Endometrial microvascular endothelial cells (primary cell): ENCODE data around the gene GDPD5. TPM values are rescaled to one million over a fixed set of nuclear protein-coding genes. Genes with fewer than 3 reads are reported as not detected.

Experiments used
- in situ Hi-C: cut with HindIII; loops from 2 replicates; pipeline ENCODE4 v1.10.0; 2017; ENCODE audit warnings: low sequenced_read_pairs, low pct_unique_long_range_greater_than_20kb; ENCODE audit errors: inconsistent ontology term
- total RNA-seq: library from RNA; depleted of rRNA; stranded (reverse); fragments of >200 nt; gene quantifications from one replicate; pipeline ENCODE4 v1.2.3, GENCODE V29; 2015; ENCODE audit errors: inconsistent ontology term

Gene GDPD5
- total RNA-seq: 36.6 TPM

- in situ Hi-C loops: no loop called here
Measured at GRCh38 chr11:75525433-75526191, at the start of gene GDPD5. Gene GDPD5, minus strand, starts transcription at chr11:75525941. Its CDS starts 48,206 bp downstream, at chr11:75477735.

- in situ Hi-C loops: no loop called here
Measured at GRCh38 chr11:75574698-75575602, 49.2 kb upstream of the GDPD5 start.

- in situ Hi-C loops: no loop called here
Measured at GRCh38 chr11:75572744-75573143, 47.0 kb upstream of the GDPD5 start.

- in situ Hi-C loops: no loop called here
Measured at GRCh38 chr11:75571625-75572024, 45.9 kb upstream of the GDPD5 start.

- in situ Hi-C loops: no loop called here
Measured at GRCh38 chr11:75570559-75571139, 44.9 kb upstream of the GDPD5 start.

GRCh38 chr11:75568616-75569219 lies 43.0 kb upstream of the GDPD5 start:
- in situ Hi-C loops: no loop called here

- in situ Hi-C loops: no loop called here
Measured at GRCh38 chr11:75567971-75568370, 42.2 kb upstream of the GDPD5 start.

- in situ Hi-C loops: no loop called here
Measured at GRCh38 chr11:75566763-75567279, 41.1 kb upstream of the GDPD5 start.

GRCh38 chr11:75565916-75566762 lies 40.4 kb upstream of the GDPD5 start:
- in situ Hi-C loops: no loop called here

- in situ Hi-C loops: no loop called here
Measured at GRCh38 chr11:75565221-75565814, 39.6 kb upstream of the GDPD5 start.

GRCh38 chr11:75563978-75564552 lies 38.3 kb upstream of the GDPD5 start:
- in situ Hi-C loops: no loop called here

GRCh38 chr11:75563501-75563977 lies 37.8 kb upstream of the GDPD5 start:
- in situ Hi-C loops: no loop called here

- in situ Hi-C loops: no loop called here
Measured at GRCh38 chr11:75562836-75563484, 37.2 kb upstream of the GDPD5 start.

GRCh38 chr11:75562048-75562835 lies 36.5 kb upstream of the GDPD5 start, which contains the start of gene SERPINH1:
Gene SERPINH1, plus strand, starts transcription at chr11:75562253. Its CDS starts 4,097 bp downstream, at chr11:75566350.
- in situ Hi-C loops: no loop called here

GRCh38 chr11:75561426-75562047 lies 35.8 kb upstream of the GDPD5 start:
- in situ Hi-C loops: no loop called here

GRCh38 chr11:75560644-75561043 lies 34.9 kb upstream of the GDPD5 start:
- in situ Hi-C loops: no loop called here
